IMR-90 (cell line): ENCODE results near the gene ATP2B1. TPM values are rescaled to one million over a fixed set of nuclear protein-coding genes. Genes with fewer than 3 reads are reported as not detected.

Source experiments
- ATAC-seq: fragments of 200-7000 bp; cut with Tn5 transposase; 2 replicates; pipeline ENCODE4 v1.9.1; 2020; ENCODE audit warnings: low read depth, mild to moderate bottlenecking, moderate library complexity
- BruUV-seq: library from RNA; stranded (reverse); fragments of 400-500 nt; replicated peaks from 2 replicates; lab custom pipeline; 2021; lab: Mats Ljungman, UMichigan
- CTCF ChIA-PET: fragments of 300-600 bp; formaldehyde crosslinking; extraction: SDS; loops from one replicate; lab custom pipeline; 2021; ENCODE audit warnings: antibody characterized with exemption; lab: Yijun Ruan, JAX
- POLR2A ChIA-PET: fragments of 300-600 bp; sonication (Branson Sonifier 250); formaldehyde crosslinking; loops from one replicate; lab custom pipeline; 2022; ENCODE audit warnings: antibody characterized with exemption; ENCODE audit not compliant: unreplicated experiment; lab: Charles Lee
- DNase-seq: peaks from one replicate; pipeline ENCODE4 v3.0.0; 2013
- H2AFZ ChIP-seq: replicated peaks from 2 replicates; pipeline ENCODE3; 2013; ENCODE audit warnings: low read length, mild to moderate bottlenecking; ENCODE audit not compliant: poor library complexity
- H2AK5ac ChIP-seq: 2 replicates; pipeline ENCODE4 v1.6.1; 2013; ENCODE audit warnings: low read depth, low read length, inconsistent platforms
- H2AK9ac ChIP-seq: replicated peaks from 2 replicates; pipeline ENCODE3; 2013; ENCODE audit warnings: mild to moderate bottlenecking, low read depth, low read length, moderate library complexity; ENCODE audit not compliant: poor library complexity
- H2BK120ac ChIP-seq: 2 replicates; pipeline ENCODE4 v1.6.1; 2013; ENCODE audit warnings: low read depth, low read length, inconsistent platforms
- H2BK15ac ChIP-seq: 3 replicates; pipeline ENCODE4 v1.6.1; 2013; ENCODE audit warnings: low read depth, low read length, inconsistent platforms
- H2BK20ac ChIP-seq: 2 replicates; pipeline ENCODE4 v1.6.1; 2013; ENCODE audit warnings: low read depth, mild to moderate bottlenecking, inconsistent platforms, low read length, moderate library complexity
- H2BK5ac ChIP-seq: 2 replicates; pipeline ENCODE4 v1.6.1; 2013; ENCODE audit warnings: mild to moderate bottlenecking, low read depth, low read length, inconsistent platforms; ENCODE audit not compliant: poor library complexity, severe bottlenecking
- H3K14ac ChIP-seq: replicated peaks from 2 replicates; pipeline ENCODE4 v1.6.1; 2013; ENCODE audit warnings: low read depth, low read length, inconsistent platforms
- H3K18ac ChIP-seq: 2 replicates; pipeline ENCODE4 v1.6.1; 2013; ENCODE audit warnings: low read depth, low read length, control low read depth
- H3K23ac ChIP-seq: 2 replicates; pipeline ENCODE4 v1.6.1; 2013; ENCODE audit warnings: low read depth, low read length, inconsistent platforms
- H3K27ac ChIP-seq: 2 replicates; pipeline ENCODE4 v1.5.1; 2013; ENCODE audit warnings: mild to moderate bottlenecking, control low read depth, low read length; ENCODE audit not compliant: insufficient read depth
- H3K27me3 ChIP-seq: 2 replicates; pipeline ENCODE4 v1.6.1; 2013; ENCODE audit warnings: low read length; ENCODE audit not compliant: control insufficient read depth, insufficient read depth
- H3K36me3 ChIP-seq: 2 replicates; pipeline ENCODE4 v1.6.1; 2013; ENCODE audit warnings: low read length, mixed read lengths; ENCODE audit not compliant: control insufficient read depth, insufficient read depth
- H3K4ac ChIP-seq: 2 replicates; pipeline ENCODE4 v1.6.1; 2013; ENCODE audit warnings: low read depth, low read length, inconsistent platforms
- H3K4me1 ChIP-seq: 2 replicates; pipeline ENCODE4 v1.6.1; 2013; ENCODE audit warnings: low read length, mixed read lengths; ENCODE audit not compliant: control insufficient read depth, insufficient read depth
- H3K4me2 ChIP-seq: 2 replicates; pipeline ENCODE4 v1.6.1; 2013; ENCODE audit warnings: low read depth, mild to moderate bottlenecking, control low read depth, low read length, moderate library complexity
- H3K4me3 ChIP-seq: 2 replicates; pipeline ENCODE4 v1.5.1; 2013; ENCODE audit warnings: low read depth, mild to moderate bottlenecking, control low read depth, low read length, moderate library complexity; ENCODE audit not compliant: insufficient read depth
- H3K56ac ChIP-seq: 2 replicates; pipeline ENCODE4 v1.6.1; 2013; ENCODE audit warnings: low read length, inconsistent platforms; ENCODE audit not compliant: insufficient read depth; ENCODE audit errors: extremely low read depth
- H3K79me1 ChIP-seq, 2 experiments: 2 replicates each; pipeline ENCODE4 v1.6.1; 2013; ENCODE audit warnings: low read length in 2 of 2, inconsistent platforms in 1 of 2, low read depth in 1 of 2
- H3K9ac ChIP-seq: 2 replicates; pipeline ENCODE4 v1.6.1; 2013; ENCODE audit warnings: low read depth, low read length, control low read depth
- H3K9me1 ChIP-seq: 2 replicates; pipeline ENCODE4 v1.6.1; 2013; ENCODE audit warnings: low read length, inconsistent platforms; ENCODE audit not compliant: insufficient read depth
- H3K9me3 ChIP-seq: 2 replicates; pipeline ENCODE4 v1.6.1; 2013; ENCODE audit warnings: low read length; ENCODE audit not compliant: control insufficient read depth, insufficient read depth
- H4K20me1 ChIP-seq: 2 replicates; pipeline ENCODE4 v1.6.1; 2013; ENCODE audit warnings: low read length, inconsistent platforms; ENCODE audit not compliant: insufficient read depth
- H4K5ac ChIP-seq: 2 replicates; pipeline ENCODE4 v1.6.1; 2013; ENCODE audit warnings: mild to moderate bottlenecking, low read depth, low read length, control low read depth
- H4K8ac ChIP-seq, 2 experiments: 2 replicates each; pipeline ENCODE4 v1.6.1; 2013; ENCODE audit warnings: low read depth in 2 of 2, low read length in 2 of 2, control low read depth in 1 of 2, inconsistent platforms in 1 of 2
- H4K91ac ChIP-seq: 2 replicates; pipeline ENCODE4 v1.6.1; 2013; ENCODE audit warnings: low read depth, low read length, inconsistent platforms; ENCODE audit not compliant: insufficient read depth
- BHLHE40 ChIP-seq: fragments of 150-350 bp; IDR thresholded peaks from 2 replicates; pipeline ENCODE4 v1.6.1; 2016; ENCODE audit warnings: mild to moderate bottlenecking, low read depth, low read length
- CEBPB ChIP-seq: IDR thresholded peaks from 2 replicates; pipeline ENCODE4 v1.6.1; 2012; ENCODE audit warnings: low read depth, low read length, improper control_type of control experiment
- CHD1 ChIP-seq: IDR thresholded peaks from 2 replicates; pipeline ENCODE4 v1.6.1; 2012; ENCODE audit warnings: low read depth, low read length, improper control_type of control experiment
- MAZ ChIP-seq: IDR thresholded peaks from 2 replicates; pipeline ENCODE4 v1.6.1; 2012; ENCODE audit warnings: low read depth, mild to moderate bottlenecking, low read length, improper control_type of control experiment, moderate library complexity, borderline replicate concordance
- RFX5 ChIP-seq: IDR thresholded peaks from 2 replicates; pipeline ENCODE4 v1.8.0; 2012; ENCODE audit warnings: low read depth, mild to moderate bottlenecking, low read length, moderate library complexity
- dilution Hi-C: fragments of 300-500 bp; cut with HindIII; formaldehyde crosslinking; loops from one replicate; pipeline ENCODE4 v1.14.3; 2018; ENCODE audit warnings: low sequenced_read_pairs; ENCODE audit not compliant: unreplicated experiment
- in situ Hi-C: fragments of 300-500 bp; cut with MboI; formaldehyde crosslinking; loops from 3 replicates; pipeline ENCODE4 v1.14.3; 2019; ENCODE audit warnings: low sequenced_read_pairs, inconsistent platforms, mixed read lengths
- intact Hi-C: fragments of 100-400 bp; cut with micrococcal nuclease; formaldehyde crosslinking; loops from 2 replicates; pipeline ENCODE4 v1.10.0; 2022
- polyA plus RNA-seq, 3 experiments: library from polyadenylated mRNA; depleted of rRNA; stranded (reverse); fragments of >200 nt; gene quantifications; 2 replicates each; pipeline ENCODE4 v1.2.3, GENCODE V29; 2012; ENCODE audit warnings: low replicate concordance in 1 of 3
- total RNA-seq: library from RNA; depleted of rRNA; stranded (reverse); fragments of >200 nt; gene quantifications from 2 replicates; pipeline ENCODE4 v1.2.3, GENCODE V29; 2012
- TF ChIP-seq, protein P1 (sequence below): fragments of 150-350 bp; IDR thresholded peaks from 2 replicates; pipeline ENCODE4 v1.6.1; 2016; ENCODE audit warnings: low read depth, mild to moderate bottlenecking, low read length, moderate library complexity, borderline replicate concordance

Gene ATP2B1
- total and polyA plus RNA-seq, 2 of the 4 experiments (the other 2 are of a cell fraction) = 9.9 to 32.6 TPM

DNA sequence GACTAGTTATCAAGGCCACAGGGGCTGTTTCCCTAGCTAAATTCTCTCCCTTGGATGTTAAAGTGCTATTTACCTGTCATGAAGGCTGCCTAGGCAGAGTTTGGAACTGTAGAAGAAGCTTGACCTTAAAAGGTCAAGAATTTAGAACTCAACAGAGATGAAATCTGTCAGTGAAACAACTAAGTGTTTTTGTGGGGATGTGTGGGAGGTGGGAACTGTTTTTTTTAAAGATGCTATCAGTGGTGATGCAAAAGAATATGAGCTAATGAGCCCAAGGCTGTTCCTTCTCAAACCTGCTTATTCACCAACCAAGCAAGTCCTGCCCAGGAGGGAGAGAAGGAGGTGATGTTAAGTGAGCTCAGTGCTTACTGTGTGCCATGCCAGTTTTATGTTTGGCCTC is 142.0 kb downstream of the ATP2B1 start:
- H3K14ac ChIP-seq = no peak overlapping the region
- no peak overlapping the region for H2AK9ac ChIP-seq
- DNase-seq (peak; percentile 56), ATAC-seq (no peak)
- H3K56ac ChIP-seq = no peak overlapping the region
- H3K4me3 ChIP-seq = no peak overlapping the region
- H3K18ac ChIP-seq = no peak overlapping the region
- in situ Hi-C loops (no loop called here), intact Hi-C loops (no loop called here), dilution Hi-C loops (no loop called here)
- H3K36me3 ChIP-seq = no peaks in the 10 kb centered on the region
- H3K4me1 ChIP-seq = peaks cover 3% of the 10 kb centered on the region
- no peak overlapping the region for H2BK15ac ChIP-seq
- H3K23ac ChIP-seq = no peak overlapping the region
- H2BK20ac ChIP-seq = no peak overlapping the region
- BruUV-seq = no TSS peak
- TF ChIP-seq RFX5 (no peak), BHLHE40 (no peak), CEBPB (no peak), MAZ (no peak), CHD1 (no peak)
- TF ChIP-seq, protein P1, sequence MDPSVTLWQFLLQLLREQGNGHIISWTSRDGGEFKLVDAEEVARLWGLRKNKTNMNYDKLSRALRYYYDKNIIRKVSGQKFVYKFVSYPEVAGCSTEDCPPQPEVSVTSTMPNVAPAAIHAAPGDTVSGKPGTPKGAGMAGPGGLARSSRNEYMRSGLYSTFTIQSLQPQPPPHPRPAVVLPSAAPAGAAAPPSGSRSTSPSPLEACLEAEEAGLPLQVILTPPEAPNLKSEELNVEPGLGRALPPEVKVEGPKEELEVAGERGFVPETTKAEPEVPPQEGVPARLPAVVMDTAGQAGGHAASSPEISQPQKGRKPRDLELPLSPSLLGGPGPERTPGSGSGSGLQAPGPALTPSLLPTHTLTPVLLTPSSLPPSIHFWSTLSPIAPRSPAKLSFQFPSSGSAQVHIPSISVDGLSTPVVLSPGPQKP = no peak
- H2BK120ac ChIP-seq = no peak overlapping the region
- ChIA-PET CTCF (no interaction called here), POLR2A (interaction anchor here (0.6 kb wide), 1 partner anchor 27 kb away, joined by 3 read pairs; no protein-coding TSS in a partner anchor)
- H3K27me3 ChIP-seq = no peaks in the 10 kb centered on the region
- no peaks in the 10 kb centered on the region for H3K9me3 ChIP-seq
- no peak overlapping the region for H3K4ac ChIP-seq
- H4K5ac ChIP-seq = no peak overlapping the region
- H2AFZ ChIP-seq = no peak overlapping the region
- no peaks in the 10 kb centered on the region for H3K9me1 ChIP-seq
- no peaks in the 10 kb centered on the region for H3K79me1 ChIP-seq
- H4K20me1 ChIP-seq = no peaks in the 10 kb centered on the region
- no peak overlapping the region for H2BK5ac ChIP-seq
- no peak overlapping the region for H4K8ac ChIP-seq
- H3K27ac ChIP-seq = no peak overlapping the region
- H2AK5ac ChIP-seq = no peak overlapping the region
- no peak overlapping the region for H4K91ac ChIP-seq
- H3K9ac ChIP-seq = no peak overlapping the region
- no peak overlapping the region for H3K4me2 ChIP-seq
